Astrocyte (in vitro differentiated cells and primary cell): Measurements from ENCODE around the gene EXOG.

Source experiments
- CTCF ChIP-seq: IDR thresholded peaks from 2 replicates; pipeline ENCODE4 v1.5.1; 2011; ENCODE audit warnings: low read depth, mild to moderate bottlenecking, inconsistent platforms, low read length, moderate library complexity; ENCODE audit not compliant: insufficient read depth
- EZH2 ChIP-seq: IDR thresholded peaks from 2 replicates; pipeline ENCODE4 v1.6.1; 2012; ENCODE audit warnings: mild to moderate bottlenecking, low read length, inconsistent platforms; ENCODE audit not compliant: insufficient read depth

GRCh38 chr3:38454884-38455638 is 41.1 kb upstream of the EXOG start:
- no peak for TF ChIP-seq CTCF
- no peak for TF ChIP-seq EZH2
